Loucy (cell line): ENCODE measurements around the gene CDC37L1.

Experiments used
- H2AFZ ChIP-seq: fragments of 200-600 bp; sonication (generic); 2 replicates; pipeline ENCODE4 v1.6.0; 2016; ENCODE audit warnings: antibody characterized with exemption, mild to moderate bottlenecking, low read length, moderate library complexity
- H3F3A ChIP-seq: fragments of 200-600 bp; 2 replicates; pipeline ENCODE4 v1.6.0; 2016; ENCODE audit warnings: antibody characterized with exemption, low read depth, mild to moderate bottlenecking
- H3K27me3 ChIP-seq: fragments of 200-600 bp; sonication (generic); 2 replicates; pipeline ENCODE4 v1.6.1; 2014; ENCODE audit warnings: low read length, mild to moderate bottlenecking; ENCODE audit not compliant: insufficient read depth, poor library complexity, severe bottlenecking
- H3K36me3 ChIP-seq: fragments of 200-600 bp; sonication (generic); 2 replicates; pipeline ENCODE4 v1.6.1; 2016; ENCODE audit warnings: low read length; ENCODE audit not compliant: insufficient read depth
- H3K4me1 ChIP-seq: fragments of 200-600 bp; sonication (generic); 2 replicates; pipeline ENCODE4 v1.5.1; 2014; ENCODE audit warnings: low read length, mild to moderate bottlenecking; ENCODE audit not compliant: insufficient read depth, poor library complexity, severe bottlenecking
- H3K4me2 ChIP-seq: fragments of 200-600 bp; sonication (generic); 2 replicates; pipeline ENCODE4 v1.6.0; 2014; ENCODE audit warnings: antibody characterized with exemption, low read length, low read depth, mild to moderate bottlenecking; ENCODE audit not compliant: poor library complexity, severe bottlenecking
- H3K4me3 ChIP-seq: fragments of 200-600 bp; sonication (generic); 2 replicates; pipeline ENCODE4 v1.5.1; 2014; ENCODE audit warnings: low read length, mild to moderate bottlenecking, mixed read lengths; ENCODE audit not compliant: poor library complexity, severe bottlenecking
- H3K79me2 ChIP-seq: fragments of 200-600 bp; sonication (generic); 2 replicates; pipeline ENCODE4 v1.6.1; 2014; ENCODE audit warnings: low read length; ENCODE audit not compliant: insufficient read depth
- H3K9ac ChIP-seq: fragments of 200-600 bp; sonication (generic); 2 replicates; pipeline ENCODE4 v1.6.0; 2014; ENCODE audit warnings: mild to moderate bottlenecking, low read depth, low read length, moderate library complexity; ENCODE audit not compliant: poor library complexity, severe bottlenecking
- H3K9me2 ChIP-seq: fragments of 200-600 bp; sonication (generic); replicated peaks from 2 replicates; pipeline ENCODE4 v1.6.1; 2016; ENCODE audit warnings: low read depth, low read length, mixed read lengths
- H3K9me3 ChIP-seq: fragments of 200-600 bp; sonication (generic); 2 replicates; pipeline ENCODE4 v1.6.1; 2014; ENCODE audit warnings: mild to moderate bottlenecking, antibody characterized with exemption, low read length, low read depth; ENCODE audit not compliant: insufficient read depth
- H4K20me1 ChIP-seq: fragments of 200-600 bp; sonication (generic); 2 replicates; pipeline ENCODE4 v1.6.0; 2014; ENCODE audit warnings: antibody characterized with exemption, low read length, mild to moderate bottlenecking; ENCODE audit not compliant: insufficient read depth, poor library complexity, severe bottlenecking
- EZH2phosphoT487 ChIP-seq: fragments of 200-600 bp; IDR thresholded peaks from 2 replicates; pipeline ENCODE4 v1.6.1; 2018; ENCODE audit warnings: antibody characterized with exemption, mild to moderate bottlenecking, moderate library complexity, borderline replicate concordance
- TF ChIP-seq, protein P1 (sequence below): fragments of 200-600 bp; sonication (generic); conservative IDR thresholded peaks from 2 replicates; pipeline ENCODE4 v1.5.1; 2014; ENCODE audit warnings: mild to moderate bottlenecking, antibody characterized with exemption, low read length

The CDC37L1 gene

DNA sequence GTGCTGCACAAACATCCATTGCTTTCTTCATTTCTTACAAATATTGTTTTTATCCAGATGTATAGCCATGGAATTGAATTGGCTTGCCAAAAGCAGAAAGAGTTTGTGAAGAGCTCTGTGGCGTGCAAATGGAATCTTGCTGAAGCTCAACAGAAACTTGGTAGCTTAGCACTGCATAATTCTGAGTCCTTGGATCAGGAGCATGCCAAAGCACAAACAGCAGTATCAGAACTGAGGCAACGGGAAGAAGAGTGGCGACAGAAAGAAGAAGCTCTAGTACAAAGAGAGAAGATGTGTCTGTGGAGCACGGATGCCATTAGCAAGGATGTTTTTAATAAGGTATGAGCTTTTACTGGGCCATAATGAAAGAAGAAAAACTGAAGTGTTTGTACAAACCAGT lies 5.5 kb downstream of the CDC37L1 start:
- Histone ChIP-seq H3K27me3 (no peaks in the 10 kb centered on the region), H3K9me3 (no peaks in the 10 kb centered on the region), H3K4me1 (peaks cover 35% of the 10 kb centered on the region), H3K79me2 (peaks cover 45% of the 10 kb centered on the region), H3K4me2 (peak overlapping the region; percentile 55), H3K9me2 (no peaks in the 10 kb centered on the region), H3K36me3 (peaks cover 5% of the 10 kb centered on the region; the same call in 1 of the 2 replicates), H3F3A (no peaks in the 10 kb centered on the region), H3K9ac (no peak overlapping the region), H4K20me1 (peaks cover 15% of the 10 kb centered on the region), H2AFZ (no peak overlapping the region), H3K4me3 (peak overlapping the region; percentile 6)
- no peak for TF ChIP-seq EZH2phosphoT487
- TF ChIP-seq, protein P1, sequence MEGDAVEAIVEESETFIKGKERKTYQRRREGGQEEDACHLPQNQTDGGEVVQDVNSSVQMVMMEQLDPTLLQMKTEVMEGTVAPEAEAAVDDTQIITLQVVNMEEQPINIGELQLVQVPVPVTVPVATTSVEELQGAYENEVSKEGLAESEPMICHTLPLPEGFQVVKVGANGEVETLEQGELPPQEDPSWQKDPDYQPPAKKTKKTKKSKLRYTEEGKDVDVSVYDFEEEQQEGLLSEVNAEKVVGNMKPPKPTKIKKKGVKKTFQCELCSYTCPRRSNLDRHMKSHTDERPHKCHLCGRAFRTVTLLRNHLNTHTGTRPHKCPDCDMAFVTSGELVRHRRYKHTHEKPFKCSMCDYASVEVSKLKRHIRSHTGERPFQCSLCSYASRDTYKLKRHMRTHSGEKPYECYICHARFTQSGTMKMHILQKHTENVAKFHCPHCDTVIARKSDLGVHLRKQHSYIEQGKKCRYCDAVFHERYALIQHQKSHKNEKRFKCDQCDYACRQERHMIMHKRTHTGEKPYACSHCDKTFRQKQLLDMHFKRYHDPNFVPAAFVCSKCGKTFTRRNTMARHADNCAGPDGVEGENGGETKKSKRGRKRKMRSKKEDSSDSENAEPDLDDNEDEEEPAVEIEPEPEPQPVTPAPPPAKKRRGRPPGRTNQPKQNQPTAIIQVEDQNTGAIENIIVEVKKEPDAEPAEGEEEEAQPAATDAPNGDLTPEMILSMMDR, result no peak

DNA sequence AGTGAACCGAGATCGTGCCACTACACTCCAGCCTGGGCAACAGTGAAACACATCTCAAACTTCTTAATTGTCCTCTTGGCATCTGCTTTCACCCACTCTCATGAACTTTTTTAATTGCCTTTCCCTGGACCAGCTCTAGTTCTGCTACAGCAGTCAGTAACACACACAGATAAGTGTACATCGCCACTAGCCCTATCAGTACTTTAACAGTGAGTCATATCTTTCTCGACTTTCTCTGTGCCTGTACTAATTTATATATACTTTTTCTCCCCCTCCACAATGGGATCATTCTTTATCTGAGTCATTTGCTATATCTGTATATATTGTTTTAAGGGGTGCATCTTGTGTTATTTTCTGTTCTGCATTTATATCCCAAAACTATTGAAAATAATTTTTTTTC lies 6.7 kb downstream of the CDC37L1 start:
- no peak overlapping the region for H2AFZ ChIP-seq
- no peaks in the 10 kb centered on the region for H3K9me3 ChIP-seq
- H3K27me3 ChIP-seq, result no peaks in the 10 kb centered on the region
- H3K36me3 ChIP-seq, result peaks cover 13% of the 10 kb centered on the region; the same call in 1 of the 2 replicates
- no peaks in the 10 kb centered on the region for H3F3A ChIP-seq
- peak overlapping the region; percentile 26 for H3K4me3 ChIP-seq
- H3K79me2 ChIP-seq, result peaks cover 32% of the 10 kb centered on the region; the same call in 1 of the 2 replicates
- peaks cover 26% of the 10 kb centered on the region for H3K4me1 ChIP-seq
- no peak for TF ChIP-seq EZH2phosphoT487
- TF ChIP-seq, protein P1, result no peak
- peak overlapping the region; percentile 25 for H3K9ac ChIP-seq
- H3K4me2 ChIP-seq, result peak overlapping the region; percentile 55
- no peaks in the 10 kb centered on the region for H3K9me2 ChIP-seq
- H4K20me1 ChIP-seq, result peaks cover 15% of the 10 kb centered on the region

DNA sequence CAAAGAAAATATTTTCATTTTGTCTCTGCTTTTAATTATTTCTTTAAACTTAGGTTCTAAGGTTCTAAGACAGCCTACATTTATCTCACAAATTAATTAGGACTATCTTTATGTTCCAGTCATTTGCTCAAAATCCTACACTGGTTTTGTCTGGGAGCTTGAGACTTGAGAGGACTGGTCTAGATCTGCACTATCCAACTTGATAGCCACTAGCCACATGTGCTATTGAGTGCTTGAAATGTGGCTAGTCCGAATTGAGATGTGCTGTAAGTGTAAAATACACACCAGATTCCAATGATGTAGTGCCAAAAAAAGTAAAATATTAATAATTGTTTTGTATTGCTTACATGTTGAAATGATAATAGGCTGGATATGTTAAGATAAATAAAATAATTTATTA lies 7.2 kb downstream of the CDC37L1 start:
- Histone ChIP-seq H3K79me2 (peaks cover 28% of the 10 kb centered on the region; the same call in 1 of the 2 replicates), H3K4me2 (peak overlapping the region; percentile 55), H3K36me3 (peaks cover 15% of the 10 kb centered on the region; the same call in 1 of the 2 replicates), H3K4me1 (peaks cover 22% of the 10 kb centered on the region), H3K9me2 (no peaks in the 10 kb centered on the region), H3K9me3 (no peaks in the 10 kb centered on the region), H3F3A (no peaks in the 10 kb centered on the region), H2AFZ (no peak overlapping the region), H3K4me3 (peak overlapping the region; percentile 26), H4K20me1 (peaks cover 13% of the 10 kb centered on the region), H3K9ac (peak overlapping the region; percentile 25), H3K27me3 (no peaks in the 10 kb centered on the region)
- no peak for TF ChIP-seq EZH2phosphoT487
- TF ChIP-seq, protein P1, result no peak
